ENCODE results near the gene CCNJ.

CCNJ gene

DNA sequence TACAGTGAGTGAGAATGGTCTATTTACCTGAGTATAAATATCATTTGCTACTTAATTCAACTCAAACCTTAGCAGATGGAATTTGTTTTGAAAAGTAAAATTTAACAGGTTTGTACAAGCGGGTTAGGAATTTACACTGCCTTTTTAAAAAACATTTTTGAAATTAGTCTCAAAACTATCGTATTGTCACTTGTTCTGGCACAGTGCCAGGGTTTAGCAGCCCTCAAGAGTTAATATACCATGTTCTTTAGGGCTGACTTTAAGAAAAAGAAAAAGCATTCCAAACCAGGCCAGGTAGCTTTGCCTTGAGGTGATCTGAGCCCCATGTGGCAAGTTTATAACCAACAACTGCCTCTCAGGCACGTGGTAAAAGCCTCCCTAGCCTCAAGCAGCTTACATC, 17.8 kb downstream of the CCNJ start:
- no peak for DNase-seq

DNA sequence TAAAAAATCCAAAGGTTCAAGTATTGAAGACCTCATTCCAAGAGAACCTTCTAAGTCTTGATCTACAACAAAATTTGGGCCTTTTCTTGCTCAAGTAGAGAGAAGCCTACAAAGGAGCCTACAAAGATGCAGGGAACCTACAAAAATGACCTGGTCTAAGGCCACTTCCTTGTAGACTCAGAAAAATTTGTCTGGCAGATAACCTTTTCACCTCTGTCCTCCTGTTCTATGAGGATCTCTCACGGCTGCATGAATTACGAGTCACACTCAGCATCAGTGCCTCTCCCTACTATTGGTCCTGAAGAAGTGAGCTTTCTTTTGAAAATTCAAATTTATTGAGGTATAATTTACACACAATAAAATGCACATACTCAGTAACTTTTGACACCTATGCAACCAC, 29.3 kb downstream of the CCNJ start:
- no peak for DNase-seq

DNA sequence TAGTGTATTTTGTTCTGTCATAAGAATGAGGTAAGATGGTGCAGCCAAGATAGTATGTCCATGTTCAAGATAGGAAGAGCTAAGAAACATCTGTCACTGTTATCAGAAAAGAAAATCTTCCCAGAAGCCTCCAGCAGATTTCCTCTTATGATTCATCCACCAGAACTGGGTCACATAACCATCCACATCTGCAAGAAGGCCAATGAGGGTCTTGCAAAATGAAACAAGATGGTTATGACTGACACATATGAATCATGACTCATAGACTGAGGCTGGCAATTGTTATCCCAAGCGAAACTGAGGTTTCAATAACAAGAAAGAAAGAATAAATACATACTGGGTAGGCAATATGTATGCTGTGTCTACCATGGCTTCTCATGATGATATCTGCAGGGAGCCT, 30.3 kb downstream of the CCNJ start:
- DNase-seq = no peak

DNA sequence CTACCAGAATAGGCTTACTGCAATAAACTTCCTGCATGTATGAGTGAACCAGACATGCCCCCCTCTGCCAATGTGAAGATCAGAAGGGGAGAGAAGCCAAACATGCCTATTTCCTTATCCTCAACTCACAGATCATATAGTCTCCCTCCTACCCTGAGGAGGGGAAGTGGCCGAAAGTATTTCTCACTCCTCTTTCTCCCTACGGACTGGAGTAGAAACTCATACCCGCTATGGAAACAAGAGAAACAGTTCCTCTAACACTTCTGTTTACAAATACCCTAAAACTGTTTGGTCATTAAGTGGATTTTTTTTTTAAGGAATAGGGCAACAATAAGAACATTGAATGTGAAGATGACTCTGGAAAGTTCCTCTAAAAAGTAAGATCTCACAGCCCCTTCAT, 31.4 kb downstream of the CCNJ start:
- no peak for DNase-seq

DNA sequence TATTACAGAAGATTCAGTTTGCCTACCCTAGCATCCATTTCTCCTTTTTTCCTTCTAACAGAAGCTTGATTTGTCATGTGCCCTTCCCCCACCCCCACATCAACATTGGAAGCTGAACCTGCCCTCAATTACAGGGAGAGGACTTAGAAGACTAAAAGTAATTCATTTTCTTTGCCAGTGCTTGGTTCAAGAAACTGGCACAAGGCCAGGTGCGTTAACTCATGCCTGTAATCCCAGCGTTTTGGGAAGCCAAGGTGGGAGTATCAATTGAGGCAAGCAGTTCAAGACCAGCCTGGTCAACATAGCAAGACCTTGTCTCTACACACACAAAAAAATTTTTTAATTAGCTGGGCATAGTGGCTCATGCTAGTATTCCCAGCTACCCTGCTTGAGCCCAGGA, 32.6 kb downstream of the CCNJ start:
- no peak for DNase-seq

DNA sequence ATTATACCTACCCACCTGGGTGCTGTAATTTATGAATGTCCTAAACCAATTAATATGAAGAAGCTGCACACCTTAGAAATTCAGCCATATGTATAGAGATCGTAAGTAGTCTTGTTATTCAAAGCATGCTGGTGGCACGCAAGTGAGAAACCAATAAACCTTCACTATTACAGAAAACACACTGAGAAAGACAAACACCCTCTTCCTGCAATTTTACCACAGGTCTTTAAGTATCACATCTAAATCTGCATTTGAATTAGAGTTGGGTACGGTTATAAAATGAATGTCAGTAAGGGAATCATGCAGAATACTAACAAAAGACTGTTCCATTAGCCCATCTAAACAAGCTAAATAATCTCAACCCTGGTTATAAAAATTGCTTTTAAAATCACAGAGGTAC, 33.8 kb downstream of the CCNJ start:
- DNase-seq = no peak

DNA sequence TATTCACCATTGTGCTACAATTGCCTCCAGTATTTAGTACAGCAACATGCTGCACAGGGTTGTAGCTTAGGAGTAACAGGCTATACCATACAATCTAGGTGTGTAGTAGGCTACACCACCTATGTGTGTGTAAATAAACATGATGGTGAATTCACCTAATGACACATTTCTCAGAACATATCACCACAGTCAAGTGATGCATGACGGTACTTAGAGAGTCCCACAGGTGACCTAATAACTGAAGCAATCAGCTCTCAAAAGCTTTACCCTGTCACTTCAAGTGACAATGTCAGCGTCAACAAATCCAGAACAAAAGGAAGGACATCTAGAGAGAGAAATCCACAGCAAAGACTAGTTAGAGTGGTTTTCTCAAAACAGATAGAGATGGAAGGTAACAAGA, 38.8 kb downstream of the CCNJ start:
- DNase-seq = no peak

DNA sequence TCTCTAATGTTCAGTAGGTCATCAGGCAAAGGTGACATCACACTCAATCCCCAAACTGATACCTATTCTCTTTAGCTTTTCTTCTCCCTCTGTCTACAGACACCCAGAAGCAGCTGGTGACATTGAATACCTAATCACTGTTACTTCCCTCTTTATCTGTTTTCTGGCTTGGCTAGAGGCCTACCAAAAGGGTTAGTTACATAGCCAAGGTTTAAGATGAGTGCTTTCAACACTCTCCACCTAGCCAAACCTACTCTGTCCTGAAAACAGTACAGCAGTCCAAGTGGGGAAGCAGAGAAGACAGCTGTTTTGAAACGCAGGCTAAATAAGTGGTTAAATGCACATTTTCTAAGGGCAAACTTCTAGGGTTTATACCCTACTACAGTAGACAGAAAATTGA, 39.4 kb downstream of the CCNJ start:
- no peak for DNase-seq

DNA sequence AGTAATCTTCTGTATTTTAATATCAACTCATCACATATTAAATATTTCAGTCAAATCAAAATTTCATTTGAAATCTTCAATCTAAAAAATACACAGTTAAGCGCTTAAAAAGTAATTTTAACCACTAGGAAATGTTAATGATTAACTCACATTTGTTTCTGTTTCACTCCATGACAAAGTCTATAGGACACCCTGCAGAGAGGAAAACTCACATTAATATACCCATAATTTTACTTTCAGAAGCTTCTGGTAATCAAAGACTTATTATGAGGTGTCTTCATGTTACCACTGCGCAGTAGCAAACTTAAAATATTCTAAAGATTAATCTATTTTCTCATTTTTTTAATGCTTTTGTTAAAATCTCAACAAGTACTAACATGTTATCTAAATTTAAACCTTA, 45.7 kb downstream of the CCNJ start:
- no peak for DNase-seq

DNA sequence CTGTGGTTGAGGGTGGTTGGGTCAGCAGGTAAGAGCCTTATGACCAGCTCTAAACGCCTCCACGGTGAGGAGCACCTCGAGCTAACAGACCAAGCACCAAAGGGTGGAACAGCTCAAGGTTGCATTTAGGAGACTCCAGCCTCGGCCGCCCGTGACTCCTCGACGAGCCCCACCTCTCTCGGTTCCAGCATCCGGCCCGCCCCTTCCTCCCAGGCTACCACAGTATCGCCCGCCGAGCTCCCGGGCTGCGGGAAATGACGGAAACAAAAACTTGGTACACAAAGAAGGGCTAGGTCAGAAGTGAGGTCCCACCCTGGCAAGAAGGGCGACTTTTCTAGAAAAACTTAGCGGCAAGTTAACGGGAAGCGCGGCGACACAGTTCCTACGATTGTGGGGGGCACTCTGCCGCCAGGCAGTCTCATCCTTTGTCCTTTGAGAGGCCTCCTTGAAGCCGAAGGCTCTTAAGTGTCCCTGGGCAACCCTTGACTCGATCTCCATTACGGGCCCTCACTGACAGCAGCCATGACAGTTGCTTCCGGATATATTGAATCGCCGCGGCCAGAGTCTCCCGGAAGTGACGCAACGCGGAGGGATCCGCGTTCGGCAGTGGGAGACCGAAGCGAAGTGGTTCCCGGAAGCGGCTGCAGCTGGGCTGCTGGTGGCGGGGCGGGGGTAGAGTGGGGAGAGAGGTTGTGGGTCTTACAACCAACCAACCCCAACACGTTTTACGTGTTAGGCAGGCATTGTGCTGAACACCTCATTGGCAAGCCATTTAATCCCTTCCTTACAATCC, 46.5 kb downstream of the CCNJ start:
- DNase-seq = peak; percentile 83

DNA sequence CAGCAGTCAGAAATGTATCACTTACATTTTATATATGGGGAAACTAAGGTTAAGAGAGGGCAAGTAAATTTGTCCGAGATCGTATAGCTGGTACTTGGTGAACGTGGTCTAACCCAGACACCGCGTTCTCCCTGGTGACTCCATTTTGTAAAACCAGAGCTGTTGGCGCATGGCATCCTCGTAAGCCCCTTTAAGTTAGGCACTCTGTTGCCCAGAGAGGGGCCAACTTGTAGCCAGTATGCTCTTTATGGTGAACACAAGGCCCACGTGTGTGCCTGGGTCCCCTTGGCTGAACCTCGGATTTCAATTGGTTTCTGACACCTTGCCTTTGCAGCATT, 47.0 kb downstream of the CCNJ start:
- no peak for DNase-seq

DNA sequence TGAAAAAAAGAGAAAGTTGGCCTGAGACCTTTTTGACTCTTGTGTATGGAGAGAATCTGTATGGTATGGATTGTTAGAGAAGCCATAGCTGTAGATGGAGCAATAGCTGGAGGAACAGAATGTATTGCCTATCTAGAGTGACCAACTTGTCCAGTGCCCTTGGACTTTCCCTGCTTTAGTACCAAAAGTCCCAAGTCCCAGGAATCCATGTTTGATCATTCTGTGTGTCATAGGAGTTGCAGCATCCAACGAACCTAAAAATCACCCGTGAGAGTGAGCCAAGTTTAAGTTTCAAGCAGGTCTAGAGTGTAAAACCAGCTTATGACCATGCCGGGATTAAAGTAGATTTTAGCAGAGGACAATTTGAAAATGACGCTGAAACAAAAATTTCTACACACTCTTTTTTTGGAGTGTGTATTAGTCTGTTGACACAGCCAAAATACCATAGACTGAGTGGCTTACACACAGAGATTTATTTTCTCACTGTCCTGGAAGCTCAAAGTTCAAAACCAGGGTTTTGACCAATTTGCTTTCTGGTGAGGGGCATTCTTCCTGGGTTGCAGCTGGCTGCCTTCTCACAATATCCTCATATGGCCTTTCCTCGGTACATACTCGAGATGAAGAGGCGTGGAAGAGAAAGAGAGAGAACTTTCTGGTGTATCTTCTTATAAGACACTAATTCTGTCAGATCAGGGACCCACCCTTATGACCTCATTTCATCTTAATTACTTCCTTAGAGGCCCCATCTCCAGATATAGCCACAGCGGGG, 49.8 kb downstream of the CCNJ start:
- DNase-seq = no peak

DNA sequence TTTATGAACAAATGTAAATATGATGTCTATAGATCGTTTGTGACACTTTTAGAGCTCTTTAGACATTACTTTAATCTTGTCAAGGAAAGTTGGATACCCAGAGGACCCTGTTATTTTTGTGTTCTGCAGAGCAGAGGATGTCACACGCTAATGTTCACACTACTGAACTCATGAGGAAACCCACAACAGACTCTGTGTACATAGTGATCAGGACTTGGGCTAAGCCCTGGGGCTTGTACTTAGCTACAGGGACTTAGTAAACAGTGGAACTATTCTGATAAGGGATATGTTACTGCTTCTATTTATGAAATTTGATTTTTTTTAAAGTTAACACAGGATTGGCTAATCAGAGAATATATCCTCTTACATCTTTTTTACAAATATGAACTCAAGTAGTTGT, 50.6 kb downstream of the CCNJ start:
- DNase-seq = no peak

DNA sequence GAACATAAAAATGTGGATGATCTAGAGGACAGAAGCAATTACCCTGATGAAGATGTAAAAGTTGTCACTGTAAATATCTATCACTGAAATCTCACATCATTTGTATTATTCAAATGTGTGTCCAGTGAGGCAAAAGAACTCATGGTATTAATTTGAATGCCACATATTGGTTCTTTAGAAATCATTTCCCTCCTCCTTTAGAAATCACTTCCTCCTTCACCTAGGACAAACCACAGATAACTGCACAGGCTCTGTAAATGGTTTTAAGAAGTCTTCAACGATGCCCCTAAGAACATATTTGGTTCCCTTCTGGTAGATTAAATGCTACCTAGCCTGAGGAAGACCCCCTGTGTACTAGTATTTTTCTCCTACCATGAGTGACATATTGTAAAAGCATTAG, 53.6 kb downstream of the CCNJ start:
- DNase-seq = no peak

DNA sequence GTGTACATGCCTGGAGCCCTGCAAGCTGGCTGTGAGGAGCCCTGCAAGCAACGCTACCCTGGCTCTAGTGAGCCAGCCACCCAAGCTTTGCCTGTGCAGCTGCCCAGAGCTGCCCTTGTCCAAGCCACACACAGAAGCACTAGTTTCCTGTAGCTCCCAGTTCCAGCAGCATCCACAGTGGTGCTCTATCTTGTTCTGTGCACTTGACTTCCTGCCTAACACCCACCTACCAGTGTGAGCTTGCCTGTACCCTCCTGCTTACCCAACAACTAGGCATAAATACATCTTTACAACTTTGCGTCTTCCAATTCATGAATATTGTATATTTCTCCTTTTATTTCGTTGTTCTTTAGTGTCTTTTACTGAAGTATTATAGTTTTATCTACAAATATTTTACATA, 54.5 kb downstream of the CCNJ start:
- DNase-seq = no peak

DNA sequence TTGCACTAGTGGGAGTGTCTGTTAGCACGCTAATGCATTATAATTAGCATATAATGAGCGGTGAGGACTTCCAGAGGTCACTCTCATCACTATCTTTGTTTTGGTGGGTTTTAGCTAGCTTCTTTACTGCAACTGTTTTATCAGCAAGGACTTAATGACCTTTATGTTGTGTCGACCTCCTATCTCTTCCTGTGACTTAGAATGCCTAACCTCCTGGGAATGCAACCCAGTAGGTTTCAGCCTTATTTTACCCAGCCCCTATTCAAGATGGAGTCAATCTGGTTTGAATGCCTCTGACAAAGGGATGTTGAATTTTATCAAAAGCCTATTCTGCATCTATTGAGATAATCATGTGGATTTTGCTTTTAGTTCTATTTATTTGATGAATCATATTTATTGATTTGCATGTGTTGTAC, 64.2 kb downstream of the CCNJ start:
- DNase-seq = no peak
